GM10266 (cell line): Measurements from ENCODE around the gene WDFY2.
A peak's percentile ranks its signal among the peaks of the same experiment; 100 is the strongest.

ENCODE experiments used
- DNase-seq: peaks from one replicate; pipeline ENCODE4 v3.0.0; 2012; ENCODE audit errors: extremely low spot score
- TF ChIP-seq, protein P1 (sequence below): IDR thresholded peaks from 2 replicates; pipeline ENCODE4 v1.5.1; 2012; ENCODE audit warnings: mild to moderate bottlenecking, low read depth; ENCODE audit not compliant: control insufficient read depth, insufficient read depth; ENCODE audit errors: missing control alignments

The WDFY2 gene

DNA sequence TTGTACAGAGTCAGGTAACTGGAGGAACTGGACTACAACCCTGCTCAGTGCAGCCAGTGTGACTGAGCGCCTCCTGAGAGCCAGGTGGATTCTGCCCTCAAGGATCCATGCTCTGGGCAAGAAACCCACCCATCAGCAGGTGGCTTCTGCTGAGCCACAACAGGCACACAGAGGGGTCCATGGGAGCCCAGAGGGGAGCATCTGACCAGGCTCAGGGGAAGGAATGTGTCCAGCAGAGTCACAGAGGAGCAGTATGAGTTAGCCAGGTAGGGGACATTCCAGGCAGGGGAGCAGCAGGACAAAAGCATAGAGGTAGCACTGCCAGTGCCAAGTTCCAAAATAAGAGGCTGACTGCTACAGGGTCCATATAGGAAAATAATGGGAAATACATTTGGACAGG is 199.8 kb downstream of the WDFY2 start:
- no peak for DNase-seq
- TF ChIP-seq, protein P1, sequence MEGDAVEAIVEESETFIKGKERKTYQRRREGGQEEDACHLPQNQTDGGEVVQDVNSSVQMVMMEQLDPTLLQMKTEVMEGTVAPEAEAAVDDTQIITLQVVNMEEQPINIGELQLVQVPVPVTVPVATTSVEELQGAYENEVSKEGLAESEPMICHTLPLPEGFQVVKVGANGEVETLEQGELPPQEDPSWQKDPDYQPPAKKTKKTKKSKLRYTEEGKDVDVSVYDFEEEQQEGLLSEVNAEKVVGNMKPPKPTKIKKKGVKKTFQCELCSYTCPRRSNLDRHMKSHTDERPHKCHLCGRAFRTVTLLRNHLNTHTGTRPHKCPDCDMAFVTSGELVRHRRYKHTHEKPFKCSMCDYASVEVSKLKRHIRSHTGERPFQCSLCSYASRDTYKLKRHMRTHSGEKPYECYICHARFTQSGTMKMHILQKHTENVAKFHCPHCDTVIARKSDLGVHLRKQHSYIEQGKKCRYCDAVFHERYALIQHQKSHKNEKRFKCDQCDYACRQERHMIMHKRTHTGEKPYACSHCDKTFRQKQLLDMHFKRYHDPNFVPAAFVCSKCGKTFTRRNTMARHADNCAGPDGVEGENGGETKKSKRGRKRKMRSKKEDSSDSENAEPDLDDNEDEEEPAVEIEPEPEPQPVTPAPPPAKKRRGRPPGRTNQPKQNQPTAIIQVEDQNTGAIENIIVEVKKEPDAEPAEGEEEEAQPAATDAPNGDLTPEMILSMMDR = no peak

DNA sequence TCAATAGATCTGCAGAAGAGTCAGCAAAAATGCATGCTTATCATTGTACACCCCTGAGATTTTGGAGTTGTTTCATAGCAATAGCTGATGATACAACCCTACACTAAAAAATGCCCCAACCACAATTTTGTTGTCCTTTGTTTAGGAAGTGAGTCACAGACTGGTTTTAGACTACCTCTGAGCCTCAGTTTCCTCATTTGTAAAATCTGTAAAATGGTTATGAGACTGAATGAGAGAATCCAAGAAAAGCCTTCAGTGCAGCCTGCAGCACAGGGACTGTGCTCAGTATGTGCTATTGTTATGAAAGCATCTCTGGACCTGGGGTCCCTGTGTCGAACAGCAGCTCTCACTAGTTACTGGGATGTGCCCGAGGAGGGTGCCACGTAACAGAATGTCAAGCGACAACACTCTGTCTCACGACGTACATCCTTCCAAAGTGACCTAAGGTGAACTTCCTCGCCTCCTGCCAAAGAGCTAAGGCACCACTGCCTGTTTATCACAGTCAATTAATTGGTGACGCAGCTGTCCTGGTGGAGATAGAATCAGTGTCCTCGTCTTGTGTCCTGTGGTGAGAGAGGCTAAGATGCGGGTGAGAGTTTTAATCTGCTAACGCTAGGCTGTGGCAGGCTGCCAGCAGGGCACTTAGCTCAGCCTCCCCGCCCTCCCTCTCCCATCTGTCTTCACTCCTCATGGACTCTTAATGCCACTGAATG is 201.6 kb downstream of the WDFY2 start:
- no peak for DNase-seq
- TF ChIP-seq, protein P1 = no peak

DNA sequence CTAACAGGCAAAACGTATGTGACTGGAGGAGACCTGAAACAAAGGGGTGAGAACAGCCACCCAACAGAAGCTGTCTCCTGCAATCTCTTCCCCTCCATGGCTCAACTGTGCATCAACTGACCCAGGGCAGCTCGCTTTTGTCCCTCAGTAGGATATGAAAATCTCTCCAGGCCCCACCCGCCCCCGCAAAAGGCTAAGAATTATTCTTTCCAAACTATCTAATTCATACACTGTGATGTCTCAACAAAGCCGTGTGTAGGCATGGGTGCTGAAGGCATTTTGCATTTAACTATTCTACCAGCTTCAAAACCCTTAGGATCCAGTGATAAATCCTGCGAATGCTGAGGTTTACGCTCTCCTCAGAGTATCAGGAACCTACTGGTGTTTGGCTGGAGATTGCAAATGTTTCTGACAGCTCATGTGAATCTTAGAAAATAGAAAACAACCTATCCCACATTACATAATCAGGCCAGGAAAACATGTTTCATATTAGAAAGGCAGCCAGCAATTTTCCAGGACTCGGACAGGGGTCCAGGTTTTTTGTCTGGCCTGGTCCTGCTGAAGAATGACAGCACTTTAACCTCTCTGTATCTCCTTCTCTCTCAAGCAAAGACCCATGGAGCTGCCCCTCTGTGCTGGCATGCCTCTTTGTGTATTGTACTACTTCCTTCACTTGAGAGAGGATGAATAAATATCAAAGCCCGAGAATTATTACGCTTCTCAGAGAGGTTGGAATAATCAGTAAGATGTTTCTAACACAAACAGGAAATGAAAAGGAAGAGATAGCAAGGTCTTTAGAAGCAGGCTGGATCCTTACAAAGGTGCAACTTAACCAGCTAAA is 202.4 kb downstream of the WDFY2 start:
- DNase-seq = no peak
- TF ChIP-seq, protein P1 = no peak

DNA sequence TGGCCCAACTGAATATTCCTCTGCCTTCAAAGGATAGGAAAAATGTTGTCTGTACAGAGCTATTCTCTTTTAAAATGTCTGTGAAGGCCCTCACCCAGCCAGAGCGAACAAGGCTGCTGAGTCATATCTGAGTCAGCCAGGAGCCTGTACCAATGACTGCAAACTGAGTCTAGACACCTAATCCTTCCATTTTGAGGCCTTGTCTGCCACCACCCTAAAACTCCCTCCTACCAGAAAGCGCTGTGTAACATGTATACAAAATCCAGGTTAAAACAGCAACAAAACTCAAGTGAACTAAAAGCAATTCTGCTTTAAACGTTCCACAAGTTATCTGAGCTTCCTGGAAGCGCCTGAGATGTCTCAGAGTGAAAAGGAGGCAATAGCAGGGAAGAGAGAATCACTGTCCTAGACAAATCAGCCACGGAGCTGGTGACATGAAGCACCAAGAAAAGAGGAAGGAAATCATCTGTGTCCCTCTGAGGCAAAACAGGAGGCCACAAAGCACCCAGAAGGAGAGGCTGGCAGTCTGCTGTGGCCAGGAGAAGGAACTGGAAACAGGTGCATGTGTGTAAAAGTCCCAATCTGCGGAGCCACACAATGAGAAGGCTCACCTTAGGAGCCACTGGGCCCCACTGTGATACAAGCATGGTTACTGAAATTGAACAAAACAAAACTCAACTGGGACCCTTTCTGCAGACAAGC is 209.5 kb downstream of the WDFY2 start:
- TF ChIP-seq, protein P1 = no peak
- peak; percentile 43 for DNase-seq

DNA sequence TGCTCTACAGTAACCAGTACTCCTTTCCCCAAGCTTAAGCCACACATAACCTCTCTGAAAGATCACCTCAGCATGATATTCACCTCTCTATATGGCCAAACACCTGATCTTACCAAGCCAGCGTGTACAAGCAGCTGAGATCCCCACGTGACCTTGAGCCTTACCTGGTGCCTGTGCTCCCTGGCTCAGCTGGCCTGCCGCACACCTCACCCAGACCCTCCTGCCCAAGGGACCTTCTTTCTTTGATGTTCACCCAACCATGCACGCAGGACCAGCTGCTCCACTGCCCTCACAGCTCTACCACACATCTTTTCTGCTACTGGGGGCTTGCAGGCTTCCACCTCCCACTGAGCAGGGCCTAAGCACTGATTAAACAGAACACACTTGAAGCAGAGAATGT is 210.7 kb downstream of the WDFY2 start:
- TF ChIP-seq, protein P1 = no peak
- DNase-seq = no peak

DNA sequence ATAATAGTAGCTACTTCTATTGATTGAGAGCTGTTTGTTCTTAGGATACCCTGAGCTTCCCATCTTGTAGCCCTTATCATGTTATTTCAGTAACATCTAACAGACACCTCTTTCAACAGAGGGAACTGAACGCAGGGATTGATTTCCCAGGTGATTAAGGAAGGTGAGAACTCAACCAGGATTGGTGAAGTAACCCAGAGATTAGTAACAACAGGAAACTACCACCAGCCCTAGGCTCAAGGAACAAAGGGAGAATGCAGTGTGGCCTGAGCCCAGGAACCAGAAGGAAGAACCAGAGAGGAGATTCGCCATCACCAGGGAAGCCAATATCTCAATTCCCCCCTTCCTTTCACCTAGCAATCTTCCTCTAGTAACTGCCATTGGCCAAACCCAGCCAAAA is 211.2 kb downstream of the WDFY2 start:
- DNase-seq = no peak
- TF ChIP-seq, protein P1 = no peak
